Measurements from ENCODE around the gene CASP4.
"Not testable (repeated sequence)": the region's sequence is repeated elsewhere in the genome, so short reads cannot be mapped to it uniquely, and the experiment has no call there.

CASP4 gene

DNA sequence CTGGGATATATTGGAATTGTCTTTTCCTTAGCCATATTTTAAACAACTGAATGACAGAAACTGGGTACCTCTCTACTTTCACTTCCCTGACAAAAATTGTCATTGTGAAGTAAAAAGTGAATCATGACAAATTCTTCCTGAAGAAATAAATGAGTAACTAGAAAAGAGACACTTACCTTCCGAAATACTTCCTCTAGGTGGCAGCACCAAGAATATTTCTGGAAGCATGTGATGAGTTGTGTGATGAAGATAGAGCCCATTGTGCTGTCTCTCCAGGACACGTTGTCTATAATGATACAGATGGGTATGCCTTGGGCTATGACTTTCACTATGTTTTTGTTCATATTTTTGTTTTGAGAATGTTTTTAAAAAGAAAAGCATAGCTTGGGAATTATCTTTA lies 21.5 kb downstream of the CASP4 start:
- no peak for DNase-seq

DNA sequence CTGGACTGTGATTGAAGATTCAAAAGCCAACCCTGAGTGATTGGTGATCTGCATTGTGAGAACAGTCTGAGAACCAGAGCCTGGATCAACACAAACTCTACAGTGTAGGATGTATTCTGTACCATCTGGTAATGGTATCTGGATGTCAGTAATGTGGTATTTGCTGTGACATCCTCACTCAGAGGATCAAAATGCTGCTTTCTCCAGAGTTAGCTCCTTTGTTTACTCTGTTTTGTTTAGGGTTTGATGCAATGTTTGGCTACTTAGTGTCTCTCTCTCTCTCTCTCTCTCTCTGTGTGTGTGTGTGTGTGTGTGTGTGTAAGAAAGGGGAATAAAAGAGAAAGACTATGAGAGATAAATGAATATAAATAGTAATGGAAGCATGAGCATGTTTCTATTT lies 24.3 kb downstream of the CASP4 start:
- DNase-seq, result no peak

DNA sequence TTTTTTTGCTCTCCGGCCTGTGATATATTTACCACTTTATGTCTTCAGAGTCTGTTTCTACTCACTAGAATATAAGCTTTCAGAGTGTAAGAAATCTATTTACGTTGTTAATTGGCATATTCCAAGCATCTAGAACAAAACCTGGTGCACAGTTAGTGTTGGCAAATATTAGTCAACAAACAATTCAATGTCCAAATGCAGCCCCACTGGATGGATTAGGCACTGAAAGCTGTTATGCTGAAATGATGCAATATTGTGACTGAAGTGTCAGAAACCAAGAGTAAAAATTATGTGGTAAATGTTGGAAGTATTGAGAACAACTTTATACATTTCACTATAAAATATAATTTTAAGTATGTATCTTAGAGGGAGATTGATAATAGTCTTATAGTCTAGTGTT lies 24.8 kb downstream of the CASP4 start:
- no peak for DNase-seq

DNA sequence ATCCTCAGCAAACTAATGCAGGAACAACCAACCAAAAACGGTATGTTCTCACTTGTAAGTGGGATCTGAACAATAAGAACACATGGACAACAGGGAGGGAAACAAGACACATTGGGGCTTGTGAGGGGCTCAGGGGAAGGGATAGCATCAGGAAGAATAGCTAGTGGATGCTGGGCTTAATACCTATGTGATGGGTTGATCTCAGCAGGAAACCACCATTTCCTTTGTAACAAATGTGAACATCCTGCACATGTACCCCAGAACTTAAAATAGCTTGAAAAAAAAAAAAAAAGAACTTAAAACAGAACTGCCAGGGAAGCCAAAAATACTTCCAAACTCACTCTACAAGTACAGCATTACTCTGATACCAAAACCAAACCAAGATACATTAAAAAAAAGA lies 33.8 kb downstream of the CASP4 start:
- DNase-seq, result no peak

DNA sequence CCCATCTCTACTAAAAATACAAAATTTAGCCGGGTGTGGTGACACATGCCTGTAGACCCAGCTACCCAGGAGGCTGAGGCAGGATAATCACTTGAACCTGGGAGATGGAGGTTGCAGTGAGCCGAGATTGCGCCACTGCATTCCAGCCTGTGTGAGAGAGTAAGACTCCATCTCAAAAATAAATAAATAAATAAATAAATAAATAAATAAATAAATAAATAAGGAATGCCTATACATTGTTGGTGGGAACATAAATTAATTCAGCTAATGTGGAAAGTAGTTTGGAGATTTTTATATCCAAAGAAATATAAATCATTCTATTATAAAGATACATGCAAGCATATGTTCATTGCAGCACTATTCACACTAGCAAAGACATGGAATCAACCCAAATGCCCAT lies 34.3 kb downstream of the CASP4 start:
- DNase-seq, result not testable (repeated sequence)

DNA sequence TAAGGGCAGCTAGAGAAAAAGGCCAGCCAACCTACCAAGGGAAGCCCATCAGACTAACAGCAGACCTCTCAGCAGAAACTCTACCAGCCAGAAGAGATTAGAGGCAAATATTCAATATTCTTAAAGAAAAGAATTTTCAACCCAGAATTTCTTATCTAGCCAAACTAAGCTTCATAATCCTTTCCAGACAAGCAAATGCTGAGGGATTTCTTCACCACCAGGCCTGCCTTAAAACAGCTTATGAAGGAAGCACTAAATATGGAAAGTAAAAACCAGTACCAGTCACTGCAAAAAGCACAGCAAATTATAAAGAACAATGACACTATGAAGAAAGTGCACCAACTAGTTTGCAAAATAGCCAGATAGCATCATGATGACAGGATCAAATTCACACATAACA lies 39.6 kb downstream of the CASP4 start:
- DNase-seq, result no peak

DNA sequence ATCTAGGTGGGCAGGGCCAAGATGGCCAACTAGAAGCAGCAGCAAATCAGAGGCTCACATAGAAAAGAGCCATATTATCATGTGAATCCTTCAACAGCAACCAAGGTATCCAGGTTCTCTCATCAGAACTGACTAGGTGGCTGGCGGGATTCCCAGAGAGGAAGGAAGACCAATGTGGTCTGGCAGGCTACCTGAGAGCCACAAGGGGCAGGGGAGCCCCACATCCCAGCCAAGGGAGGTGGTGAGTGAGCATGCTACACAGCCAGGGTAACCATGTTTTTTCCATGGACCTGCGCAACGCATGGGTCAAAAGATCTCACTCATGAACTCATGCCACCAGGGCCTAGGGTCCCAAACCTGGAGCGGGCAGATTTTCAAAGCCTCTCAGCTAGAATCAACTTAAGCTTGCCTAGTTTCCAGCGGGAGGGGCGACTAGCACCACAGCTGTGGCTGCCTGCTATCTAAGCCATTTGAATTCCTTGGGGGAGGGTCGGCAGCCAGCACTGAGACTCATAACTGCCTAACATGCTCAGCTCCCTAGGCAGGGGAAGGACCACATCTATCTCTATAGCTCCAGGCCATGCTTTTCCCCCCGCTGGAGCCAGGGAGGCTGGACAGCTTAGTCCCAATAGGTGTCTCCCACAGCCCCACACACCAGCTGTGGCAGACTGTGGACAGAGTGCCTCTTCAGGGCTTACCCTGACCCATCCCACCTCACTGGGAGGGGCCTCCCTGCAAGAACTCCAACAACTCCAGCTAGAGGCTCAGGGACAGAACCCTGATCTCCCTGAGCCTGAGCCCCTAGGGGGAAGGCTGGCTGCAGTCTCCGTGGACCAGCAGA lies 41.4 kb downstream of the CASP4 start:
- no peak for DNase-seq

DNA sequence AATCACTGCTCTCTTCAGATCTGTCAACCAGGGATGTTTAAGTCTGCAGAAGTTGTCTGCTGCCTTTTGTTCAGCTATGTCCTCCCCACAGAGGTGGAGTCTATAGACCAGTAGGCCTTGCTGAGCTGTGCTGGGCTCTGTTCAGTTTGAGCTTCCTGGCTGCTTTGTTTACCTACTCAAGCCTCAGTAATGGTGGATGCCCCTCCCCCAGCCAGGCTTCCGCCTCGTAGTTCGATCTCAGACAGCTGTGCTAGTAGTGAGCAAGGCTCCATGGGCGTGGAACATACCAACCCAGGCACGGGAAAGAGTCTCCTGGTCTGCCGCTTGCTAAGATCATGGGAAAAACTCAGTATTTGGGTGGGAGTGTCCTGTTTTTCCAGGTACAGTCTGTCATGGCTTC lies 42.5 kb downstream of the CASP4 start:
- no peak for DNase-seq

DNA sequence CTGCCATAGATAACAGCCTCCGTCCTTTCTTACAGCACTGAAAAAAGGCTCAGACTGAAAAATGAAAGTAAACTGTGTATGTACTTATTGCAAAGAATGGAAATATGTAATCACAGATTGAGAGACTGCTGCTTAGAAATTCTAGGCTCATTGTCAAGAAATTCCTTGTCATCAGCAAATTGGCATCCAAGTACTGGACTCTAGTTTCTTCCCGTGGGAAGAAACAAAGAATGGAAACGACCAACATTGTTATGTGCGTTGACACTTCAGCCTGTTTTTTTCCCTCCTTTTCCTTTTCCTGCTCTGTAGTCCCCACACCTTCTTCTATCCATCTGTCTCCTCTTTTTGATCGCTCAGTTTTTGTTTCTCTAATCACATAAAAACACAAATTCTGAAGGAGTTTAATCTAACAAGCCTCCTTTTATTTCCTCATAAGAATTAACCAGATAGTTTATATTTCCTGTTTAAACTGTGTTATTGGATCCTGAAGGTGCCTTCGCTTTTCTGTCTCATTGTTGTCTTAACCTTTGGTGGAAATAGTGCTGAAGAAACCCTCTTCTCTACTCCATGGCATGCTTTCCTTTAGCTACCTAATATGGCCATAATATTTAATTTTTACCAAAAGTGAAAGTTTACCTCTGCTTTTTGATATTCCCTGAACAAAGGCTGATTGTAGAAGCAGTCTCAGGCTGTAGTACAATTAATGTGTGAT lies 50.1 kb downstream of the CASP4 start:
- DNase-seq, result no peak

DNA sequence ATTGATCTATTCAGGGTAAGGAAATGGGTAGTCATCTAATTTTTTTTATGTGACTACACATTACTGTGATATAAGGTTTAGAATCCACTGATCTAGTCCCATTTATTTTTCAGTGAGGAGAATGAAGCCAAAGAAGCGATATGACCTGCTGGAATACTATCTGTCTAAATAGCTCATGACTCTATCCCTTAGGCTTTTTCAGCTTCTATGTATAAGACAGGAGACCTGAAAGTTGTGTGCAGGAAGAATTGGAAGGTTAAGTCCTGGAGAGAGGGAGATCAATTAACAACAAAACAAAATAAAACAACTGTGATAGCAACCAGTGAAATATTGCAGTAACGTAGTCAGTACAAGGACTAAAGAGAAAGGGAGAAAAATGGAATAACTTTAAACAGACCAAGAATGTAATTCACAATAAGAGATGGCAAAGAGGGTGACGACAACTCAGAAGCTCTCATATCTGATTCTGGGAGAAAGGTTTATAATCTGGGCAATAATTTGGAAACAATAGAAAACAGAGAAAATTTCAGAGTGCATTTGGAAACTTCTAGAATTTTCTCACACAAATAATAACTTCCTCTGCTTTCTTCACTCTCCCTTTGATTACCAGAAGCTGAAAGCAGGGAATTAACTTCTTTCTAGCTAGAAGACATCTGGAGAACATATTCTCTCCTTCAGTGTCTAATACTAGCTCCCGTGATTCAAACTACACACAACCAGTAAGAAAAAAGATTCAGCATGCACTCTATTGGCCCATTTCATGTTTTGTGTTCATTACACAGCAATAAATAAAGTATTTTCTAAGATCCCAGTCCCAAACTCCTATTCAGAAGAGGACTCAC lies 50.9 kb downstream of the CASP4 start:
- DNase-seq, result no peak

DNA sequence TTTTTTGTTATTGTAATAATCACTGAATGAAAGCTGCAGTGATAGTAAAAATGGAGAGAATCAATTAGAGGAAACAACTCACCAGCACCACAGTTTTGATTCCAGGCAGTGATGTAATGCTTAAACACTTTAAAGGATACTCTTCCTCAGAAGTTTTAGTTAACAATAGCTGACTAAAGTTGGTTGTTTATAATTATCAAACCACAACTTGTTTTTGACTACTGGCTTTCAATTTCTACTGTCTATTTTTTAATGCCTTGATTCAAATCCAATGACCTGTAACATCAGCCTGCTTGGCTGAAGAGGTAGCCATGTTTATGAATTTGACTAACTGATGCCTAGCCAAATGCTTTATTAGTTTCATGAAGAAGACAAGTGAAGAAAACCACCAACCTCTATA lies 51.9 kb downstream of the CASP4 start:
- DNase-seq, result no peak

DNA sequence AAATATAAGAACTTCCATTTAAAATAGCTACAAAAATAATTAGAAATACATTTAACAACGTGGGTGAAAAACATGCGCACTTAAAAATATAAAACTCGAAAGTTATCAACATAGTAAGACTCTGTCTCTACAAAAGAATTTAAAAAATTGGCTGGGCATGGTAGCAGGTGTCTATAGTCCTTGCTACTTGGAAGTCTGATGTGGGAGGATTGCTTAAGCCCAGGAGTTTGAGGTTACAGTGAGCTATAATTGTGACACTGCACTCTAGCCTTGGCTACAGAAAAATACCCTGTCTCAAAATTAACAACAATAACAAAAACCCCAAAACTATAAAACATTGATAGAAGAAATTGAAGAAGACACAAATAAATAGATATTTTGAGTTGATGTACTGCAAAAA lies 56.3 kb downstream of the CASP4 start:
- no peak for DNase-seq

DNA sequence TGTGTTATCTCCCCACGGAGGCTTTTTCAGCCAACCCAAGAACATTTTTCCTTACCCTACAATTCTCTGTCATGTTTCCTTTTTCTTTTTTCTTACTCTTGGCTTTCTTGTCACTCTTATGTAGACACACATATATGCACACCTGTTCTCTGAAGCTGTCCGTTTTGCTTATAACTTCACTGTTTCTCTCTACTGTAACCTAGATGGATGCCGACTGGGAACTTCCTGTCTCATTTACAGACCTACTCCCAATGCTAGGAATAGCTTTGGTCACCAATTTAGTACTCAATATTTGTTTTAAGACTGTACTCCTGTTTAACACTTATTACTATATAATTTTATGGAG lies 60.2 kb downstream of the CASP4 start:
- no peak for DNase-seq

DNA sequence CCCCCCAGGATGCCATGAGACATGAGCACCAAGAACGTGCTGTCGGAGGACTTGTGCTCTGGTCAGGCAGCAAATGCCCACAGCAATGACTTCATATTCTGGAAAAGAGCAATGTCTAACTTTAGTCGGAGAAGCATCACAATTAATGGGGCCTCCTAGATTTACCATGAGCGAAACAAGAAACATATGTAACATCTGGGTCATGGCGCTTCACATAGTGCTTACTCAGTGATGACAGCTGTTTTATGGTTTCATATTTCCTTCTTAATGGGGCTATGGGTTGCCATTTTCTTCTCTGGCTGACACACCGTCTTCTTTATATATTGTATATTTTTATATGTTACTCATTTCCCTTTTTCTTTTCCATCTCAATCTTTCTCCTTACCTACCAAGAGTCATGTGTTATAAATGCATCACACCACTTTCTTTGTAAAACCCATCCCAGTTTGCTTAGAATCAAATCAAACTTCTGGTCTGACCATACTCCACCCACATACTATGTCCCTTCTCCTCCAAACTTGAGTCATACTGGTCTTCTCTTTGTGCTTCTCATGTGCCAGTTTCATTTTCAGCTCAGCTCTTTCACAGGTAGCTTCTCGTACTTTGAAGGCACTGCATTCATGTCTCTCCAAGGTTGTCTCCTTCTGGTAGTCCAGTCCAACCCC lies 60.7 kb downstream of the CASP4 start:
- no peak for DNase-seq

DNA sequence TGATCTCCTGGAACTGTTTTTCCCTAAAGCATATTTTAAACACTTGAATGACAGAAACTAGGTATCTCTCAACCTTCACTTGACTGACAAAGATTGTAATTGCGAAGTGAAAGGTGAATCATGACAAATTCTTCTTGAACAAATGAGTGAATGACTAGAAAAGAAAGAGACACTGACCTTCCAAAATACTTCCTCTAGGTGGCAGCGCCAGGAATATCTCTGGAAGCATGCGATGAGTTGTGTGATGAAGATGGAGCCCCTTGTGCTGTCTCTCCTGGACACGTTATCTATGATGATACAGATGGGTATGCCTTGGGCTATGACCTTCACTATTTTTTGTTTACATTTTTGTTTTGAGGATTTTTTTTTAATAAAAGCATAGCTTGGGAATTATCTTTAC lies 63.1 kb downstream of the CASP4 start:
- DNase-seq, result no peak

DNA sequence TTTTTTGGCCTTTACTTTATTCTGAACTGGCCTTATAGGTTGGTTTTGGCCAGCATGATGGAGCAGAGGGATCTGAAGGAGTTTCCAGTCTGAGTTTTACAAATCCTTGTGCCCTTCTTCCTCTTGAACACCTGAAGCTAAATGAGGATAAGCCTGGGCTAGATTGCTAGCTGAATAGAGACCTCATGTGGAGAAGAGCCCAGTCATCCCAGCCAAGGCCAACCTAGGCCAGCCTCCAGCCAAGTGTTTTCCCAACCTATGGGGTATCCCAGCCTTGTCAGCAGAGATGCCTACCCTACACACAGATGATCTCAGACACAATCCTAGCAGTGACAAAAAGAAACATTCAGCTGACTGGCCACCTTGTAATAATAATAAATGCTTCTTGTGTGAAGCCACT lies 69.1 kb downstream of the CASP4 start:
- DNase-seq, result no peak

DNA sequence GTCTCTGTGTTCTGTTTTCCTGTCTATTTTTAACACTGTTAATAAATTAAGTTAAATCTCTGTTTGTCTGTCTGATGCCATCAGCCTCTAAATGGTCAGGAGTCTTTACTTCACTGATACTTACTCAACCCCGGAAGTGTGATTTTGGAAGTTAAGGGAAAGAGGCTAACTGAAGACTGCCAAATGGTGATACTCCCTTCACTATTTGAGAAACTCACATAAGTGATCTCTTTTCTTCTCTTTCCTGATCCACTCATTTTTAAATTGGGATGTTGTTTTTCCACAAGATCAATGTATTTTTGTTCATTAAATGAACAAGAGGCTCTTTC lies 69.7 kb downstream of the CASP4 start:
- DNase-seq, result no peak

DNA sequence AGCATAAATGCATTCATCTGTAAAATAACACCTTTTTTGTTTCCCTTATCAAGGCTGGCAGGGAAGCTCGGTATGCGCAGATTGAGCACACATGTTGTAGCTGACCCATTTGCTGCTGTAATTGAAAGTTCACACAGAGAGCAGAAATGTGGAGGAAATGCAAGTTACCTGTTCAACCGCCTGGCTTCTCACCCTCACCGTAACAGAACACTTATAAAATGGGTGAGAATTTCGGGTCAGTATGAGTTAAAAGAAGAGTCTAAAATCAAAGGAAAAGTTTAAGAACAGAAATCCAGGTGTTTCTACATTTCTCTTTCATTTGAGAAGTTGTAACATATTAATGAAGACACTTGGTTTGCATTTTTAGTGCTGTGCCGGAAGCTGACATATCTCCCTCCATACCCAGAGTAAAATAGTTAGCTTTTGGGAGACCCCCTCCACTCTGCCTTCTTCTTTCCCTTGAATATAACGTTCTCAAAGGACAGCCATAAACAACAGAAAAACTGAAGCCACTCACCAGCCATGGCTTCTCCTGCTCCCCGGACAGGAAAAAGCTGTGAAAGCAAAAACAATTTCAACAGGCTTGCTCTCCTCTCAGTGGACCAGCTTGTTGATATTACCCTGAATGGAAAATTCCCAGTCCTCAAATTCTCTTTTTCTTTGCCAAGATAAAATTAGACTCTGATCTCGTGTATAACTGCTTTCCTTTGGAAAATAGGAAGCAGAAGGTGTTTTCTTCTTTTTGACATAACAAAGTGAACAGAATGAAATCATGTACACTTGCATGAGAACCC lies 70.3 kb downstream of the CASP4 start, which contains the start of gene CASP12:
CASP12 (minus strand) TSS at position 570 of the 794 bp plus-strand sequence.
- DNase-seq, result no peak

DNA sequence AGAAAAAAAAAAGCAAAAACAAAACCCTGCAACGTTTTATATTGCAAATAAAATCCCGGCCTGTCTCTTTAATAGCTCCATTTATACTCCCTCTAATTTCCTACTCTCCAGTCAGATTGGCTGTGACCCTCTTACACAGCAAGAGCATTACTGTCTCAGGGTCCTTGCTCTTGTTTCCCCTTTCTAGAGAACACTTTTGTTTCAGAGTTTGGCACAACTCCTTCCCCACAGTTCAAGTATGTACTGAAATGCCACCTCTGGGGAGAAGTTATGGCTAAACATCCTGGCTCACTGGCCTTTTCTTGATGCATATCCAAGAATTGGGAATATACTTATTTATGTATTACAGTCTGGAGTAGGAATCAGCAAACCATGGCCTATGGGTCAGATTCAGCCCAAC lies 72.7 kb downstream of the CASP4 start:
- DNase-seq, result no peak

DNA sequence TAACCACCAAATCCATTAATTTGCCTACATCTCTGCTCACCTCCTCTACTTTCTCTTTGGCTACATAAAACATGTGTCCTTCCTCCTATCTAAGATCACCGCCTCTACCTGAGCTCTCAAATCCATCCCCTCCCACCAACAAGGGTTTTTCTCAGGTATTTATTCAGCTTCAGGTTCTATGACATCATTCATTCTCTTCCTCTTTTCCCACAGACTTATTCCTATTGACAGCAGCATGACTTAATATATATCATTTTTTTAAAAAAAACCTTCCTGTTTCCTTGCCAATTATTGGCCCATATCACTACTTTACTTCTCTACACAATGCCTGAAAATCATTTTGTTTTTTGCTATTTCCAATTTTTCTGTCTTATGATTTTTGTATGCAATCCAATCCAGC lies 74.5 kb downstream of the CASP4 start:
- DNase-seq, result no peak
